ENCODE results near the gene ASXL3.

ASXL3 gene

DNA sequence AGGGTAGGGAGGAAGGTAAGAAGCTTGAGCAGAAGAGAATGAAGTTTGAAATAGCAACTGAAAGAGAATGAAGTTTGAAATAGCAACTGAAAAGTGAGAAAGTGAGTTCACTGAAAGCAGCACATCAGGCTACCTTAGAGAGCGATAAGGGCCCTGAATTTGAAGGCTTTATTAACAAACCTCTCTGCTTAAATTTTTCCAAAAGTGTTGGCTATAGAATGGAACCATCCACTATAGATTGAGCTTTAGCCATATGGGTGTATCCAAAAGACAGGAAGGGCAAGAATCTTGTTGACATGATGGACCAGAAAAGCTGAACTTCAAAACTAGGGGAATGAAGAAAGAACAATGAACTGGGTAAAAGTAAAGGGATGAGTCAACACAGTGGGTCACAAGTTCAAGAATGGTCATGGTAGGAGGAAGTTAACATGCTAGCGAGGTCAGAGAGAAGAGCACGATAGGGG, 122.5 kb downstream of the ASXL3 start:
- H3K4me3 ChIP-seq (replicated peaks; ENCODE audit: low read depth, low read length): no peak overlapping the region
- DNase-seq (ENCODE audit: extremely low read depth, low read depth): no peak
- TF ChIP-seq, protein P1, sequence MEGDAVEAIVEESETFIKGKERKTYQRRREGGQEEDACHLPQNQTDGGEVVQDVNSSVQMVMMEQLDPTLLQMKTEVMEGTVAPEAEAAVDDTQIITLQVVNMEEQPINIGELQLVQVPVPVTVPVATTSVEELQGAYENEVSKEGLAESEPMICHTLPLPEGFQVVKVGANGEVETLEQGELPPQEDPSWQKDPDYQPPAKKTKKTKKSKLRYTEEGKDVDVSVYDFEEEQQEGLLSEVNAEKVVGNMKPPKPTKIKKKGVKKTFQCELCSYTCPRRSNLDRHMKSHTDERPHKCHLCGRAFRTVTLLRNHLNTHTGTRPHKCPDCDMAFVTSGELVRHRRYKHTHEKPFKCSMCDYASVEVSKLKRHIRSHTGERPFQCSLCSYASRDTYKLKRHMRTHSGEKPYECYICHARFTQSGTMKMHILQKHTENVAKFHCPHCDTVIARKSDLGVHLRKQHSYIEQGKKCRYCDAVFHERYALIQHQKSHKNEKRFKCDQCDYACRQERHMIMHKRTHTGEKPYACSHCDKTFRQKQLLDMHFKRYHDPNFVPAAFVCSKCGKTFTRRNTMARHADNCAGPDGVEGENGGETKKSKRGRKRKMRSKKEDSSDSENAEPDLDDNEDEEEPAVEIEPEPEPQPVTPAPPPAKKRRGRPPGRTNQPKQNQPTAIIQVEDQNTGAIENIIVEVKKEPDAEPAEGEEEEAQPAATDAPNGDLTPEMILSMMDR (IDR thresholded peaks at IDR 0.05; ENCODE audit: low read depth, low read length, missing control alignments): no peak

DNA sequence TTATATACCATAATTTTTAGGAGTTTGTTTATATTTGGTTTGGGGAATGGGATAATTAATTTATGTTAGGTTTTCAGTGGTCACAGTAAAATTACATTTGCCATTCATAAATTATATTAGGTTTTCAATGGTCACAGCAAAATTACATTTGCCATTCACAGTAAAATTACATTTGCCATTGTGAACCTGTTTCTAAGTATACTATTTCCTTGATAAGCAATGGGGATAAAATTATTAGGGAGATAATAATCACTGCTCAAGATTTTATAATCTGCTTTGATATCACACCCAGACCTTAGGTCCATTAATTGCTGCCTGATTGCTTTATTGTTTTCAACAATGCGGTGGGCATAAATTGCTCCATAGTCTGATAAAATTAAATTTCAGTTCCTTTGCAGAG, 124.6 kb downstream of the ASXL3 start:
- no peak overlapping the region for H3K4me3 ChIP-seq (replicated peaks; ENCODE audit: low read depth, low read length)
- no peak for DNase-seq (ENCODE audit: extremely low read depth, low read depth)
- TF ChIP-seq, protein P1 (IDR thresholded peaks at IDR 0.05; ENCODE audit: low read depth, low read length, missing control alignments): no peak

DNA sequence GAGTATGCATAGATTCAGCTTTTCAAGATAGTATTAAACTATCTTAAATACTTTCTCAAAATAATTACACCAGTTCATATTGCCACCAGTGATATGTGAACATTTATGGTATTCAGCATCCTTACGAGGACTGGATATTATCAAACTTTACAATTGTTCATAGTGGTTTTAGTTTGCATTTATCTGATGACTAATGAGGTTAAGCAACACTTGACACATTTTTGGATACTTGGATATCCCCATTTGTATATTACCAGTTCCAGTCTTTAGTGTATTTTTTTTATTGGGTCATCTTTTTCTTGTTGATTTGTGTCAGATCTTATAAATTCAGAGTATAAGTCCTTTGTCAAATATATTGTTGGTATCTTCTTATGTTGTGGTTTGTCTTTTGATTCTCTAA, 128.4 kb downstream of the ASXL3 start:
- DNase-seq (ENCODE audit: extremely low read depth, low read depth): no peak
- TF ChIP-seq, protein P1 (IDR thresholded peaks at IDR 0.05; ENCODE audit: low read depth, low read length, missing control alignments): no peak
- H3K4me3 ChIP-seq (replicated peaks; ENCODE audit: low read depth, low read length): no peak overlapping the region

GRCh38 chr18:33708876-33709275, 130.9 kb downstream of the ASXL3 start:
- DNase-seq (ENCODE audit: extremely low read depth, low read depth): no peak
- TF ChIP-seq, protein P1 (IDR thresholded peaks at IDR 0.05; ENCODE audit: low read depth, low read length, missing control alignments): no peak
- H3K4me3 ChIP-seq (replicated peaks; ENCODE audit: low read depth, low read length): no peak overlapping the region

DNA sequence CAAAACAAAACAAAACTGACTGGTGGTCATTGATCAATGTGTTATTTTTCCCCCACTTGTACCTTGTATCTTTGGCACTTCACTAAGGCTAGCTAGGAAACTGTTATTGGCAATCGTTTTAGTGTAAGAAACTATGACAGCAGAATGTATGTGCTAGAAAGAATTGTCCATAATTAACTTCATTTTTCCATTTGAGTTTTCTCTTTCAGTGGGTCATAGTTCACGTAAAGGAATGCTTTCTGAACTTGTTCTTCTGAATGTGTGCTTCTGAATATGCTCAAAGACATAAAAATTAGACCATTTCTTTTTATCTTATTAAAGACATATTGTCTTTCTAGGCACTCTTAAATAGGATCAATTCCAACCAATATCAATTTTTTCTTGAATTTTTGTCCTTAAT, 132.2 kb downstream of the ASXL3 start:
- TF ChIP-seq, protein P1 (IDR thresholded peaks at IDR 0.05; ENCODE audit: low read depth, low read length, missing control alignments): no peak
- no peak for DNase-seq (ENCODE audit: extremely low read depth, low read depth)
- no peak overlapping the region for H3K4me3 ChIP-seq (replicated peaks; ENCODE audit: low read depth, low read length)

GRCh38 chr18:33711514-33711913, 133.5 kb downstream of the ASXL3 start:
- no peak for DNase-seq (ENCODE audit: extremely low read depth, low read depth)
- TF ChIP-seq, protein P1 (IDR thresholded peaks at IDR 0.05; ENCODE audit: low read depth, low read length, missing control alignments): no peak
- no peak overlapping the region for H3K4me3 ChIP-seq (replicated peaks; ENCODE audit: low read depth, low read length)

DNA sequence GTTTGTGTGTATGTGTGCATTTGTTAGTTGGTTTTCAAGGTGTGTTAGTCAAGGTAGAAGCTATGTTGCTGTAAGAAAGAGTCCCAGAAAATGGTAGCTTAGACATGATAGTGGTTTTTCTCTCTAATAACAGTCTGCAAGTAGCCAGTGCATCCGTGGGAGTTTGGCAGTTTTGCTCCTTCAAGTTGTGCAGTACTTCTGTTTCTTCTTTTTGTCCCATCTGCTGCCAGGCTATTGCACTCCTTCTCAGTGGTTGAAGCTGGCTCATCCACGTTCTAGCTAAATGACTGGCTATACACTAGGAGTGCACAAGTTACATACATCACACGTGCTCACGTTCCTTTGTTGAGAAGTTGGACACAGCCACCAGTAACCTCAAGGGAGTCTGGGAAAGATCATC, 134.7 kb downstream of the ASXL3 start:
- DNase-seq (ENCODE audit: extremely low read depth, low read depth): no peak
- TF ChIP-seq, protein P1 (IDR thresholded peaks at IDR 0.05; ENCODE audit: low read depth, low read length, missing control alignments): no peak
- H3K4me3 ChIP-seq (replicated peaks; ENCODE audit: low read depth, low read length): no peak overlapping the region
